ENCODE data around the gene ZC3H7A. TPM values are rescaled to one million over a fixed set of nuclear protein-coding genes. Genes with fewer than 3 reads are reported as not detected.

The ZC3H7A gene
- total and polyA plus RNA-seq, 2 of the 13 experiments (the other 11 are each of a cell fraction or from before 2014, with no cell fraction given) = 29.2 to 36.8 TPM

DNA sequence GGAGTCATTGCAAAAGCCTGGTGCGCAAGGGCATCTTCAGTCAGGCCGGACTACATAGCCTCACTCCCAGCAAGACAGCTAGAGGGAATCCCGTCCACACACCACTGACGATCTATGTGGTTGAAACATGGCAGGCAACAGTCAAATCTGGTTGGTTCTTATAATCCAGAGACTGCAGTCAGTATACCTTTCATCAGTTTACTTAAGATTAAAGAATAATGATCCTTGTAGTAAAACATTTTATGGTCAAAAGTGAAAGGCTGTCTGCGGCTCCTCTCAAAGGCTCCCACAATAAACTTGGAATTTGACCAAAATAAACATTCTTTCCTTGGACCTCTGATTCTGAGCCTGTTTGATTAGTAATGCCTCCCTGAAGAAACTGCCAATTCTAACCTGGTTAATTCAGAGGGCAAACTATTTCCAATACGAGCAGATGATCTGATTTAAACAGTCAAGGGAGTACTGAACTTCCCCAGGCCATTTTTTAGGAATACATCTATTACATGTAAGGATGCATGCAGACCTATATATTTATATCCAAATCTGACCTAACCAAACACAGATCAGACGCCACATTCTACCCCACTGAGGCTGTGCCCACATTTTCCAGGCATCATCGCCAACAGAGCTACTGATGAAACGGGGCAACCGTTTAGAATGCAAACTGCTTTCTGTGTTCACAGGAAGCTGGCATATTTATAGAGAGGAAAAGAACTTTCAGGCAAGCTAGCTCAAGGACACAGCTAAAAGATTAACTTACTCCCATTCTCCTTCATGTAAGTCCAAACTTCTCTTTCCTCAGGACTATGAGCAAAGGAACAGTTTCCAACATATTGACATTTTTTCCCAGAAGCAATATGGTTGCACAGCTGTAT is 39.1 kb downstream of the ZC3H7A start (continued):
- TF ChIP-seq, protein P1, sequence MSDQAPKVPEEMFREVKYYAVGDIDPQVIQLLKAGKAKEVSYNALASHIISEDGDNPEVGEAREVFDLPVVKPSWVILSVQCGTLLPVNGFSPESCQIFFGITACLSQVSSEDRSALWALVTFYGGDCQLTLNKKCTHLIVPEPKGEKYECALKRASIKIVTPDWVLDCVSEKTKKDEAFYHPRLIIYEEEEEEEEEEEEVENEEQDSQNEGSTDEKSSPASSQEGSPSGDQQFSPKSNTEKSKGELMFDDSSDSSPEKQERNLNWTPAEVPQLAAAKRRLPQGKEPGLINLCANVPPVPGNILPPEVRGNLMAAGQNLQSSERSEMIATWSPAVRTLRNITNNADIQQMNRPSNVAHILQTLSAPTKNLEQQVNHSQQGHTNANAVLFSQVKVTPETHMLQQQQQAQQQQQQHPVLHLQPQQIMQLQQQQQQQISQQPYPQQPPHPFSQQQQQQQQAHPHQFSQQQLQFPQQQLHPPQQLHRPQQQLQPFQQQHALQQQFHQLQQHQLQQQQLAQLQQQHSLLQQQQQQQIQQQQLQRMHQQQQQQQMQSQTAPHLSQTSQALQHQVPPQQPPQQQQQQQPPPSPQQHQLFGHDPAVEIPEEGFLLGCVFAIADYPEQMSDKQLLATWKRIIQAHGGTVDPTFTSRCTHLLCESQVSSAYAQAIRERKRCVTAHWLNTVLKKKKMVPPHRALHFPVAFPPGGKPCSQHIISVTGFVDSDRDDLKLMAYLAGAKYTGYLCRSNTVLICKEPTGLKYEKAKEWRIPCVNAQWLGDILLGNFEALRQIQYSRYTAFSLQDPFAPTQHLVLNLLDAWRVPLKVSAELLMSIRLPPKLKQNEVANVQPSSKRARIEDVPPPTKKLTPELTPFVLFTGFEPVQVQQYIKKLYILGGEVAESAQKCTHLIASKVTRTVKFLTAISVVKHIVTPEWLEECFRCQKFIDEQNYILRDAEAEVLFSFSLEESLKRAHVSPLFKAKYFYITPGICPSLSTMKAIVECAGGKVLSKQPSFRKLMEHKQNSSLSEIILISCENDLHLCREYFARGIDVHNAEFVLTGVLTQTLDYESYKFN (CRISPR knock-in tag; conservative IDR thresholded peaks at IDR 0.05) = peak; percentile 91
- TF ChIP-seq HOXA5 (CRISPR knock-in tag; IDR thresholded peaks at IDR 0.05) = no peak; the same call in 1 of the 2 replicates
- TF ChIP-seq SSRP1 (CRISPR knock-in tag; IDR thresholded peaks at IDR 0.05) = peak; percentile 59; the same call in 1 of the 2 replicates
- TF ChIP-seq, protein P2, sequence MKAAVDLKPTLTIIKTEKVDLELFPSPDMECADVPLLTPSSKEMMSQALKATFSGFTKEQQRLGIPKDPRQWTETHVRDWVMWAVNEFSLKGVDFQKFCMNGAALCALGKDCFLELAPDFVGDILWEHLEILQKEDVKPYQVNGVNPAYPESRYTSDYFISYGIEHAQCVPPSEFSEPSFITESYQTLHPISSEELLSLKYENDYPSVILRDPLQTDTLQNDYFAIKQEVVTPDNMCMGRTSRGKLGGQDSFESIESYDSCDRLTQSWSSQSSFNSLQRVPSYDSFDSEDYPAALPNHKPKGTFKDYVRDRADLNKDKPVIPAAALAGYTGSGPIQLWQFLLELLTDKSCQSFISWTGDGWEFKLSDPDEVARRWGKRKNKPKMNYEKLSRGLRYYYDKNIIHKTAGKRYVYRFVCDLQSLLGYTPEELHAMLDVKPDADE (CRISPR knock-in tag; IDR thresholded peaks at IDR 0.05) = 0 out of 2 replicates have a peak, but pooled peaks have one; percentile 58
- TF ChIP-seq SMAD3 (CRISPR knock-in tag; IDR thresholded peaks at IDR 0.05) = no peak
- TF ChIP-seq ZSCAN9 (CRISPR knock-in tag; IDR thresholded peaks at IDR 0.05; ENCODE audit: borderline replicate concordance) = 0 out of 2 replicates have a peak, but pooled peaks have one; percentile 65
- TF ChIP-seq GATAD1 (CRISPR knock-in tag; IDR thresholded peaks at IDR 0.05) = peak; percentile 34; the same call in 1 of the 2 replicates
- peak in 1 of 2 experiments; percentile 48; a peak in 1 of 4 replicates for TF ChIP-seq KLF16 (CRISPR knock-in tag; IDR thresholded peaks at IDR 0.05)
- TF ChIP-seq, protein P3, sequence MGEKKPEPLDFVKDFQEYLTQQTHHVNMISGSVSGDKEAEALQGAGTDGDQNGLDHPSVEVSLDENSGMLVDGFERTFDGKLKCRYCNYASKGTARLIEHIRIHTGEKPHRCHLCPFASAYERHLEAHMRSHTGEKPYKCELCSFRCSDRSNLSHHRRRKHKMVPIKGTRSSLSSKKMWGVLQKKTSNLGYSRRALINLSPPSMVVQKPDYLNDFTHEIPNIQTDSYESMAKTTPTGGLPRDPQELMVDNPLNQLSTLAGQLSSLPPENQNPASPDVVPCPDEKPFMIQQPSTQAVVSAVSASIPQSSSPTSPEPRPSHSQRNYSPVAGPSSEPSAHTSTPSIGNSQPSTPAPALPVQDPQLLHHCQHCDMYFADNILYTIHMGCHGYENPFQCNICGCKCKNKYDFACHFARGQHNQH (CRISPR knock-in tag; IDR thresholded peaks at IDR 0.05) = peak; percentile 26; the same call in 1 of the 2 replicates
- TF ChIP-seq TARDBP (CRISPR knock-in tag; IDR thresholded peaks at IDR 0.05) = peak; percentile 43; the same call in 1 of the 2 replicates
- peak; percentile 57; the same call in 1 of the 2 replicates for TF ChIP-seq ELF3 (CRISPR knock-in tag; IDR thresholded peaks at IDR 0.05)
- peak; percentile 23; the same call in 1 of the 2 replicates for TF ChIP-seq BRCA1 (CRISPR knock-in tag; IDR thresholded peaks at IDR 0.05)
- 0 out of 2 replicates have a peak, but pooled peaks have one; percentile 29 for TF ChIP-seq ZFY (CRISPR knock-in tag; IDR thresholded peaks at IDR 0.05)
- TF ChIP-seq PITX1 (CRISPR knock-in tag; IDR thresholded peaks at IDR 0.05) = peak; percentile 60; the same call in 1 of the 2 replicates
- no peak for TF ChIP-seq SIN3A (IDR thresholded peaks at IDR 0.05; ENCODE audit: borderline replicate concordance, low read depth, low read length)
- 0 out of 2 replicates have a peak, but pooled peaks have one; percentile 44 for TF ChIP-seq HDAC1 (CRISPR knock-in tag; IDR thresholded peaks at IDR 0.05)
- TF ChIP-seq ZNF205 (CRISPR knock-in tag; IDR thresholded peaks at IDR 0.05) = peak; percentile 60; the same call in 1 of the 2 replicates
- no peak for TF ChIP-seq SOX13 (IDR thresholded peaks at IDR 0.05)
- peak in 1 of 2 experiments; percentile 52; a peak in 1 of 4 replicates for TF ChIP-seq SOX13 (CRISPR knock-in tag; conservative IDR thresholded peaks at IDR 0.05 in 1 of 2, IDR thresholded peaks at IDR 0.05 in 1 of 2)
- TF ChIP-seq KDM5A (IDR thresholded peaks at IDR 0.05; ENCODE audit: borderline replicate concordance, low read length) = no peak
- TF ChIP-seq GABPB1 (CRISPR knock-in tag; IDR thresholded peaks at IDR 0.05) = peak; percentile 13; the same call in 1 of the 2 replicates
- TF ChIP-seq, protein P4, sequence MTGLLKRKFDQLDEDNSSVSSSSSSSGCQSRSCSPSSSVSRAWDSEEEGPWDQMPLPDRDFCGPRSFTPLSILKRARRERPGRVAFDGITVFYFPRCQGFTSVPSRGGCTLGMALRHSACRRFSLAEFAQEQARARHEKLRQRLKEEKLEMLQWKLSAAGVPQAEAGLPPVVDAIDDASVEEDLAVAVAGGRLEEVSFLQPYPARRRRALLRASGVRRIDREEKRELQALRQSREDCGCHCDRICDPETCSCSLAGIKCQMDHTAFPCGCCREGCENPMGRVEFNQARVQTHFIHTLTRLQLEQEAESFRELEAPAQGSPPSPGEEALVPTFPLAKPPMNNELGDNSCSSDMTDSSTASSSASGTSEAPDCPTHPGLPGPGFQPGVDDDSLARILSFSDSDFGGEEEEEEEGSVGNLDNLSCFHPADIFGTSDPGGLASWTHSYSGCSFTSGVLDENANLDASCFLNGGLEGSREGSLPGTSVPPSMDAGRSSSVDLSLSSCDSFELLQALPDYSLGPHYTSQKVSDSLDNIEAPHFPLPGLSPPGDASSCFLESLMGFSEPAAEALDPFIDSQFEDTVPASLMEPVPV (CRISPR knock-in tag; IDR thresholded peaks at IDR 0.05) = peak; percentile 54; the same call in 1 of the 2 replicates

Data from HepG2 (cell line).